Amygdala (tissue), 56 donors: ENCODE data around the gene CNPY3.
A peak's percentile ranks its signal among the peaks of the same experiment; 100 is the strongest.

ENCODE experiments used
- DNase-seq, 56 donors: peaks; one replicate each; lab custom pipeline; 2025; lab: John Stamatoyannopoulos, UW

CNPY3 gene

GRCh38 chr6:42974919-42975505 lies 45.7 kb downstream of the CNPY3 start:
- DNase-seq = no peak

GRCh38 chr6:42978487-42978838 lies 49.2 kb downstream of the CNPY3 start:
- peak in 4 of 56 donors; percentile 17 to 42 (median 38) for DNase-seq

GRCh38 chr6:42978839-42979522 lies 49.7 kb downstream of the CNPY3 start, which contains the start of gene PEX6:
Gene PEX6, minus strand, starts transcription at chr6:42979181. Its CDS starts 31 bp downstream, at chr6:42979150.
- DNase-seq = peak; percentile 35 to 89 (median 77)

- DNase-seq = peak in 4 of 56 donors; percentile 37 to 53 (median 44)
These were observed 50.4 kb downstream of the CNPY3 start for GRCh38 chr6:42979523-42980177.

- DNase-seq = no peak
These were observed 52.6 kb downstream of the CNPY3 start for GRCh38 chr6:42981836-42982235.

- DNase-seq = peak; percentile 51 to 99 (median 96)
These were observed 55.0 kb downstream of the CNPY3 start, which contains the start of gene PPP2R5D for GRCh38 chr6:42984001-42984923. Gene PPP2R5D, plus strand, starts transcription at chr6:42984570. Its CDS starts 108 bp downstream, at chr6:42984678.

- no peak for DNase-seq
These were observed 55.7 kb downstream of the CNPY3 start for GRCh38 chr6:42984924-42985475.

- DNase-seq = no peak
These were observed 58.5 kb downstream of the CNPY3 start for GRCh38 chr6:42987533-42988451.

- DNase-seq = no peak
These were observed 59.3 kb downstream of the CNPY3 start for GRCh38 chr6:42988486-42989020.
